Measurements from ENCODE around the gene MACROD2.
"Not testable (repeated sequence)": the region's sequence is repeated elsewhere in the genome, so short reads cannot be mapped to it uniquely, and the experiment has no call there.

Gene MACROD2

GRCh38 chr20:15494851-15495250, 1499.5 kb downstream of the MACROD2 start:
- Mint-ChIP-seq H3K4me1 (ENCODE audit: low read depth) (no peaks in the 10 kb centered on the region), H3K27ac (no peak overlapping the region), H3K4me3 (no peak overlapping the region), H3K36me3 (ENCODE audit: low read depth) (no peaks in the 10 kb centered on the region), H3K9me3 (peaks cover 27% of the 10 kb centered on the region), H3K27me3 (ENCODE audit: low read depth) (no peaks in the 10 kb centered on the region)
- DNase-seq (ENCODE audit: low spot score), result no peak

GRCh38 chr20:15496501-15497039, 1501.3 kb downstream of the MACROD2 start:
- no peak overlapping the region for H3K27ac Mint-ChIP-seq
- no peak overlapping the region for H3K4me3 Mint-ChIP-seq
- peaks cover 21% of the 10 kb centered on the region for H3K9me3 Mint-ChIP-seq
- no peaks in the 10 kb centered on the region for H3K27me3 Mint-ChIP-seq (ENCODE audit: low read depth)
- H3K36me3 Mint-ChIP-seq (ENCODE audit: low read depth), result no peaks in the 10 kb centered on the region
- DNase-seq (ENCODE audit: low spot score), result no peak
- H3K4me1 Mint-ChIP-seq (ENCODE audit: low read depth), result no peaks in the 10 kb centered on the region

- Mint-ChIP-seq H3K27me3 (ENCODE audit: low read depth) (no peaks in the 10 kb centered on the region), H3K27ac (no peak overlapping the region), H3K4me1 (ENCODE audit: low read depth) (no peaks in the 10 kb centered on the region), H3K36me3 (ENCODE audit: low read depth) (no peaks in the 10 kb centered on the region), H3K9me3 (peaks cover 20% of the 10 kb centered on the region), H3K4me3 (no peak overlapping the region)
- DNase-seq (ENCODE audit: low spot score), result no peak
Measured at GRCh38 chr20:15498926-15499325, 1503.6 kb downstream of the MACROD2 start.

GRCh38 chr20:15506311-15506710, 1511.0 kb downstream of the MACROD2 start:
- H3K4me3 Mint-ChIP-seq, result no peak overlapping the region
- peaks cover 26% of the 10 kb centered on the region for H3K9me3 Mint-ChIP-seq
- H3K27me3 Mint-ChIP-seq (ENCODE audit: low read depth), result no peaks in the 10 kb centered on the region
- no peak for DNase-seq (ENCODE audit: low spot score)
- no peaks in the 10 kb centered on the region for H3K36me3 Mint-ChIP-seq (ENCODE audit: low read depth)
- H3K27ac Mint-ChIP-seq, result no peak overlapping the region
- H3K4me1 Mint-ChIP-seq (ENCODE audit: low read depth), result no peaks in the 10 kb centered on the region

- Mint-ChIP-seq H3K27me3 (ENCODE audit: low read depth) (no peaks in the 10 kb centered on the region), H3K36me3 (ENCODE audit: low read depth) (no peaks in the 10 kb centered on the region), H3K27ac (no peak overlapping the region), H3K9me3 (peaks cover 26% of the 10 kb centered on the region), H3K4me3 (no peak overlapping the region), H3K4me1 (ENCODE audit: low read depth) (no peaks in the 10 kb centered on the region)
- no peak for DNase-seq (ENCODE audit: low spot score)
Measured at GRCh38 chr20:15507151-15507550, 1511.8 kb downstream of the MACROD2 start.

- H3K27me3 Mint-ChIP-seq (ENCODE audit: low read depth), result no peaks in the 10 kb centered on the region
- DNase-seq (ENCODE audit: low spot score), result no peak
- no peaks in the 10 kb centered on the region for H3K36me3 Mint-ChIP-seq (ENCODE audit: low read depth)
- H3K4me1 Mint-ChIP-seq (ENCODE audit: low read depth), result no peaks in the 10 kb centered on the region
- H3K4me3 Mint-ChIP-seq, result no peak overlapping the region
- H3K9me3 Mint-ChIP-seq, result peaks cover 26% of the 10 kb centered on the region
- no peak overlapping the region for H3K27ac Mint-ChIP-seq
Measured at GRCh38 chr20:15511551-15511950, 1516.2 kb downstream of the MACROD2 start.

GRCh38 chr20:15512916-15513315, 1517.6 kb downstream of the MACROD2 start:
- H3K27me3 Mint-ChIP-seq (ENCODE audit: low read depth), result no peaks in the 10 kb centered on the region
- no peak overlapping the region for H3K4me3 Mint-ChIP-seq
- H3K4me1 Mint-ChIP-seq (ENCODE audit: low read depth), result no peaks in the 10 kb centered on the region
- no peak overlapping the region for H3K27ac Mint-ChIP-seq
- H3K9me3 Mint-ChIP-seq, result peaks cover 32% of the 10 kb centered on the region
- DNase-seq (ENCODE audit: low spot score), result no peak
- H3K36me3 Mint-ChIP-seq (ENCODE audit: low read depth), result no peaks in the 10 kb centered on the region

GRCh38 chr20:15515691-15516090, 1520.4 kb downstream of the MACROD2 start:
- Mint-ChIP-seq H3K4me3 (no peak overlapping the region), H3K36me3 (ENCODE audit: low read depth) (no peaks in the 10 kb centered on the region), H3K9me3 (peaks cover 27% of the 10 kb centered on the region), H3K27me3 (ENCODE audit: low read depth) (no peaks in the 10 kb centered on the region), H3K27ac (no peak overlapping the region), H3K4me1 (ENCODE audit: low read depth) (no peaks in the 10 kb centered on the region)
- DNase-seq (ENCODE audit: low spot score), result no peak

- no peaks in the 10 kb centered on the region for H3K36me3 Mint-ChIP-seq (ENCODE audit: low read depth)
- DNase-seq (ENCODE audit: low spot score), result no peak
- no peak overlapping the region for H3K27ac Mint-ChIP-seq
- H3K4me3 Mint-ChIP-seq, result no peak overlapping the region
- no peaks in the 10 kb centered on the region for H3K4me1 Mint-ChIP-seq (ENCODE audit: low read depth)
- no peaks in the 10 kb centered on the region for H3K27me3 Mint-ChIP-seq (ENCODE audit: low read depth)
- peaks cover 50% of the 10 kb centered on the region for H3K9me3 Mint-ChIP-seq
Measured at GRCh38 chr20:15520930-15521524, 1525.7 kb downstream of the MACROD2 start.

GRCh38 chr20:15523400-15523799, 1528.1 kb downstream of the MACROD2 start:
- Mint-ChIP-seq H3K27ac (no peak overlapping the region), H3K9me3 (peaks cover 46% of the 10 kb centered on the region), H3K27me3 (ENCODE audit: low read depth) (no peaks in the 10 kb centered on the region), H3K4me1 (ENCODE audit: low read depth) (no peaks in the 10 kb centered on the region), H3K36me3 (ENCODE audit: low read depth) (no peaks in the 10 kb centered on the region), H3K4me3 (no peak overlapping the region)
- no peak for DNase-seq (ENCODE audit: low spot score)

GRCh38 chr20:15528391-15529111, 1533.2 kb downstream of the MACROD2 start:
- peaks cover 20% of the 10 kb centered on the region for H3K9me3 Mint-ChIP-seq

GRCh38 chr20:15535863-15536262, 1540.5 kb downstream of the MACROD2 start:
- Mint-ChIP-seq H3K4me3 (no peak overlapping the region), H3K27me3 (ENCODE audit: low read depth) (no peaks in the 10 kb centered on the region), H3K9me3 (peaks cover 27% of the 10 kb centered on the region), H3K27ac (no peak overlapping the region), H3K36me3 (ENCODE audit: low read depth) (no peaks in the 10 kb centered on the region), H3K4me1 (ENCODE audit: low read depth) (no peaks in the 10 kb centered on the region)
- DNase-seq (ENCODE audit: low spot score), result no peak

More at GRCh38 chr20:15528391-15529111, 1533.2 kb downstream of the MACROD2 start:
- Mint-ChIP-seq H3K4me3 (no peak overlapping the region), H3K27me3 (ENCODE audit: low read depth) (no peaks in the 10 kb centered on the region), H3K27ac (no peak overlapping the region), H3K36me3 (ENCODE audit: low read depth) (no peaks in the 10 kb centered on the region), H3K4me1 (ENCODE audit: low read depth) (no peaks in the 10 kb centered on the region)
- DNase-seq (ENCODE audit: low spot score), result no peak

- peaks cover 33% of the 10 kb centered on the region for H3K9me3 Mint-ChIP-seq
- not testable (repeated sequence) for DNase-seq (ENCODE audit: low spot score); H3K27me3 Mint-ChIP-seq (ENCODE audit: low read depth); H3K4me1 Mint-ChIP-seq (ENCODE audit: low read depth); H3K36me3 Mint-ChIP-seq (ENCODE audit: low read depth); H3K4me3 Mint-ChIP-seq; H3K27ac Mint-ChIP-seq
Measured at GRCh38 chr20:15537200-15537599, 1541.9 kb downstream of the MACROD2 start.

- H3K27ac Mint-ChIP-seq, result no peak overlapping the region
- no peak overlapping the region for H3K4me3 Mint-ChIP-seq
- no peaks in the 10 kb centered on the region for H3K27me3 Mint-ChIP-seq (ENCODE audit: low read depth)
- DNase-seq (ENCODE audit: low spot score), result no peak
- H3K9me3 Mint-ChIP-seq, result peaks cover 52% of the 10 kb centered on the region
- no peaks in the 10 kb centered on the region for H3K36me3 Mint-ChIP-seq (ENCODE audit: low read depth)
- H3K4me1 Mint-ChIP-seq (ENCODE audit: low read depth), result no peaks in the 10 kb centered on the region
Measured at GRCh38 chr20:15542655-15543054, 1547.3 kb downstream of the MACROD2 start.
